NCI-H2107 (cell line): Measurements from ENCODE around the gene PPP1R36.
"Not testable (repeated sequence)": the region's sequence is repeated elsewhere in the genome, so short reads cannot be mapped to it uniquely, and the experiment has no call there.

Experiments used
- DNase-seq: peaks from one replicate; lab custom pipeline; 2025; lab: John Stamatoyannopoulos, UW

The PPP1R36 gene

GRCh38 chr14:64549791-64550620 is at the start of gene PPP1R36:
TSS of gene PPP1R36 (plus strand) at chr14:64549961. CDS start at chr14:64549998, 37 bp downstream.
- peak; percentile 65 for DNase-seq

- no peak for DNase-seq
Observed at GRCh38 chr14:64500088-64500487, 49.7 kb upstream of the PPP1R36 start.

- no peak for DNase-seq
Observed at GRCh38 chr14:64501411-64502171, 48.2 kb upstream of the PPP1R36 start.

- no peak for DNase-seq
Observed at GRCh38 chr14:64502456-64502855, 47.3 kb upstream of the PPP1R36 start.

GRCh38 chr14:64502887-64503433 is 46.8 kb upstream of the PPP1R36 start:
- no peak for DNase-seq

- peak; percentile 94 for DNase-seq
Observed at GRCh38 chr14:64503434-64504309, 46.1 kb upstream of the PPP1R36 start, which contains the start of gene ZBTB25. TSS of gene ZBTB25 (minus strand) at chr14:64503838. CDS start at chr14:64490533, 13,305 bp downstream.

GRCh38 chr14:64504310-64504896 is 45.4 kb upstream of the PPP1R36 start, which contains the start of gene ZBTB1:
TSS of gene ZBTB1 (plus strand) at chr14:64504770. CDS start at chr14:64521505, 16,735 bp downstream.
- peak; percentile 47 for DNase-seq

GRCh38 chr14:64504897-64505794 is 44.6 kb upstream of the PPP1R36 start:
- DNase-seq: peak; percentile 94

GRCh38 chr14:64506721-64507120 is 43.0 kb upstream of the PPP1R36 start:
- no peak for DNase-seq

GRCh38 chr14:64507376-64508156 is 42.2 kb upstream of the PPP1R36 start:
- no peak for DNase-seq

- no peak for DNase-seq
Observed at GRCh38 chr14:64508215-64508776, 41.5 kb upstream of the PPP1R36 start.

- DNase-seq: no peak
Observed at GRCh38 chr14:64509036-64509435, 40.7 kb upstream of the PPP1R36 start.

- peak; percentile 73 for DNase-seq
Observed at GRCh38 chr14:64510825-64511671, 38.7 kb upstream of the PPP1R36 start.

GRCh38 chr14:64513271-64513670 is 36.5 kb upstream of the PPP1R36 start:
- DNase-seq: no peak

GRCh38 chr14:64515053-64515452 is 34.7 kb upstream of the PPP1R36 start:
- DNase-seq: no peak

- DNase-seq: no peak
Observed at GRCh38 chr14:64516969-64517368, 32.8 kb upstream of the PPP1R36 start.

GRCh38 chr14:64517667-64518066 is 32.1 kb upstream of the PPP1R36 start:
- DNase-seq: not testable (repeated sequence)

- DNase-seq: no peak
Observed at GRCh38 chr14:64518229-64518628, 31.5 kb upstream of the PPP1R36 start.
